Mammary epithelial cell (primary cell): ENCODE results near the gene ZBTB46.
"Not testable (repeated sequence)": the region's sequence is repeated elsewhere in the genome, so short reads cannot be mapped to it uniquely, and the experiment has no call there.

Source experiments
- CTCF ChIP-seq, 2 donors: IDR thresholded peaks in 1 of 2; conservative IDR thresholded peaks in 1 of 2; 2 replicates each; pipeline ENCODE4 v1.5.1; 2011 to 2012; ENCODE audit warnings: inconsistent platforms in 2 of 2, low read length in 2 of 2, mild to moderate bottlenecking in 2 of 2, control low read depth in 1 of 2, low read depth in 1 of 2; ENCODE audit not compliant: insufficient read depth in 1 of 2; ENCODE audit errors: extremely low read depth in 1 of 2
- EZH2 ChIP-seq: IDR thresholded peaks from 2 replicates; pipeline ENCODE4 v1.6.1; 2012; ENCODE audit warnings: low read length, inconsistent platforms, borderline replicate concordance

GRCh38 chr20:63851548-63851943 is 20.5 kb upstream of the ZBTB46 start:
- not testable (repeated sequence) for TF ChIP-seq CTCF (conservative IDR thresholded peaks at IDR 0.05 in 1 of 2, IDR thresholded peaks at IDR 0.05 in 1 of 2; ENCODE audit: extremely low read depth in 1 of 2, insufficient read depth in 1 of 2, low read depth in 1 of 2, low read length in 2 of 2); EZH2
